ENCODE data around the gene DNMT1. TPM values are rescaled to one million over a fixed set of nuclear protein-coding genes. Genes with fewer than 3 reads are reported as not detected.

The DNMT1 gene
- total and polyA plus RNA-seq, 2 experiments from 2014 or later, result 78.2 to 106 TPM

DNA sequence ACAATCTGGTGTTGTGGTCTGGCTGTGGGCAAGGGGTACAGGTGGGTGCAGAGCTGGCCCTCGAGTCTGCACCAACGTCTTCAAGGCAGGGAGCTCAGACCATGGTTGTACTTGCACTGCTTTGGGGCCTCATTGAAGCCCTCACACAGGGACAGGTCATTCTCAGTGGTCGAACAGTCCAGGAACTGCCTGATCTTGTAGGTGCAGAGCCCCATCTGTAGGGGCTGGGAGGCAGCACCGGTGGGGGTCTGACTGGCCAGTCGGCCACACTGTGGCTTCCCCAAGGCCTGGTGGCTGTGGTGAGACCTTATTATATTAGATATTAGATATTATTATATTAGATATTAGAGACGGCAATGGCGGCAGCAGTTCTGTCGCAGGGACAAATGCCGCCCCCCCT is 22.3 kb upstream of the DNMT1 start:
- Histone ChIP-seq H3K4me1 (ENCODE audit: low read depth) (no peaks in the 10 kb centered on the region), H3K27me3 (no peaks in the 10 kb centered on the region), H3K9me3 (ENCODE audit: low read depth) (no peaks in the 10 kb centered on the region), H3K27ac (no peak overlapping the region), H3K36me3 (no peaks in the 10 kb centered on the region), H3K4me3 (no peak overlapping the region)
- TF ChIP-seq, protein P1, sequence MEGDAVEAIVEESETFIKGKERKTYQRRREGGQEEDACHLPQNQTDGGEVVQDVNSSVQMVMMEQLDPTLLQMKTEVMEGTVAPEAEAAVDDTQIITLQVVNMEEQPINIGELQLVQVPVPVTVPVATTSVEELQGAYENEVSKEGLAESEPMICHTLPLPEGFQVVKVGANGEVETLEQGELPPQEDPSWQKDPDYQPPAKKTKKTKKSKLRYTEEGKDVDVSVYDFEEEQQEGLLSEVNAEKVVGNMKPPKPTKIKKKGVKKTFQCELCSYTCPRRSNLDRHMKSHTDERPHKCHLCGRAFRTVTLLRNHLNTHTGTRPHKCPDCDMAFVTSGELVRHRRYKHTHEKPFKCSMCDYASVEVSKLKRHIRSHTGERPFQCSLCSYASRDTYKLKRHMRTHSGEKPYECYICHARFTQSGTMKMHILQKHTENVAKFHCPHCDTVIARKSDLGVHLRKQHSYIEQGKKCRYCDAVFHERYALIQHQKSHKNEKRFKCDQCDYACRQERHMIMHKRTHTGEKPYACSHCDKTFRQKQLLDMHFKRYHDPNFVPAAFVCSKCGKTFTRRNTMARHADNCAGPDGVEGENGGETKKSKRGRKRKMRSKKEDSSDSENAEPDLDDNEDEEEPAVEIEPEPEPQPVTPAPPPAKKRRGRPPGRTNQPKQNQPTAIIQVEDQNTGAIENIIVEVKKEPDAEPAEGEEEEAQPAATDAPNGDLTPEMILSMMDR (IDR thresholded peaks at IDR 0.05; ENCODE audit: low read depth, low read length), result no peak
- DNase-seq (ENCODE audit: low read depth in 1 of 2, low spot score in 1 of 2), result no peak

DNA sequence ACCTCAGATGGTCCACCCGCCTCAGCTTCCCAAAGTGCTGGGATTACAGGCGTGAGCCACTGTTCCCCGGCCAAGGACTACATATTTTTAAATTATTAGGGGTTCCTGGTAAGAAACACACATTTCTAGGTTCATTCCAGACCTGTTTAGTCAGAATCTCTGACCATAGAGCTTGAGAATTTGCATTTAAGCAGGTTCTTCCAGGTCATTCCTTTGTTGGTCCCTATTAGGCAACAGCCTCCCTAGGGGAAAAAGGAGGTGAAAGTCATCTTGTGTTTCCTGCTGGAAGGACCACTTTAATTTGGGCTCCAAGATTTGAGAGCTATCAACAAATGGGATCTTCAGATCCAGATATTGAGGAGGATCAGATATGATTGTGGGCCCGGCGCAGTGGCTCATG is 20.0 kb upstream of the DNMT1 start:
- Histone ChIP-seq H3K27ac (no peak overlapping the region), H3K9me3 (ENCODE audit: low read depth) (no peaks in the 10 kb centered on the region), H3K4me1 (ENCODE audit: low read depth) (no peaks in the 10 kb centered on the region), H3K36me3 (no peaks in the 10 kb centered on the region), H3K27me3 (no peaks in the 10 kb centered on the region), H3K4me3 (no peak overlapping the region)
- TF ChIP-seq, protein P1 (IDR thresholded peaks at IDR 0.05; ENCODE audit: low read depth, low read length), result no peak
- DNase-seq (ENCODE audit: low read depth in 1 of 2, low spot score in 1 of 2), result no peak

DNA sequence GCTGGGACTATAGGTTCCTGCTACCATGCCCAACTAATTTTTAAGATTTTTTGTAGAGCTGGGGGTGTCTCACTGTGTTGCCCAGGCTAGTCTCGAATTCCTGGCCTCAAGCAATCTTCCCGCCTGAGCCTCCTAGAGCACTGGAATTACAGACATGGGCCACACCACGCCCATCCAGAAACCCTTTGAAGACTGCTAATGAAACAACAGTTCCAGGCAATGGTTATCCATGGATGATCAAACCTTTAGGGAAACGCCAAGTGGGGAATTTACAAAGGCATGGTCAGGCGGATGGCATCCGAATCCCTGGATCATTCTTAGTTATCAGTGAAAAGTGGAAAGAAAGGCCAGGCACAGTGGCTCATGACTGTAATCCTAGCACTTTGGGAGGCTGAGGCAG is 16.9 kb upstream of the DNMT1 start:
- Histone ChIP-seq H3K9me3 (ENCODE audit: low read depth) (no peaks in the 10 kb centered on the region), H3K4me3 (no peak overlapping the region), H3K27ac (no peak overlapping the region), H3K36me3 (no peaks in the 10 kb centered on the region), H3K4me1 (ENCODE audit: low read depth) (no peaks in the 10 kb centered on the region), H3K27me3 (no peaks in the 10 kb centered on the region)
- DNase-seq (ENCODE audit: low read depth in 1 of 2, low spot score in 1 of 2), result no peak
- TF ChIP-seq, protein P1 (IDR thresholded peaks at IDR 0.05; ENCODE audit: low read depth, low read length), result no peak

- H3K36me3 ChIP-seq, result no peaks in the 10 kb centered on the region
- no peak for DNase-seq (ENCODE audit: low read depth in 1 of 2, low spot score in 1 of 2)
These were observed 16.3 kb upstream of the DNMT1 start for GRCh38 chr19:10211061-10211460.

GRCh38 chr19:10209315-10209714 is 14.6 kb upstream of the DNMT1 start:
- Histone ChIP-seq H3K27me3 (no peaks in the 10 kb centered on the region), H3K27ac (no peak overlapping the region), H3K4me3 (no peak overlapping the region), H3K36me3 (no peaks in the 10 kb centered on the region), H3K4me1 (ENCODE audit: low read depth) (no peaks in the 10 kb centered on the region), H3K9me3 (ENCODE audit: low read depth) (no peaks in the 10 kb centered on the region)
- TF ChIP-seq, protein P1 (IDR thresholded peaks at IDR 0.05; ENCODE audit: low read depth, low read length), result no peak
- DNase-seq (ENCODE audit: low read depth in 1 of 2, low spot score in 1 of 2), result no peak

More at GRCh38 chr19:10211061-10211460, 16.3 kb upstream of the DNMT1 start:
- no peak overlapping the region for H3K27ac ChIP-seq
- no peaks in the 10 kb centered on the region for H3K4me1 ChIP-seq (ENCODE audit: low read depth)
- TF ChIP-seq, protein P1 (IDR thresholded peaks at IDR 0.05; ENCODE audit: low read depth, low read length), result no peak
- no peaks in the 10 kb centered on the region for H3K9me3 ChIP-seq (ENCODE audit: low read depth)
- H3K4me3 ChIP-seq, result no peak overlapping the region
- no peaks in the 10 kb centered on the region for H3K27me3 ChIP-seq

GRCh38 chr19:10207026-10207425 is 12.3 kb upstream of the DNMT1 start:
- no peak for DNase-seq (ENCODE audit: low read depth in 1 of 2, low spot score in 1 of 2)
- Histone ChIP-seq H3K36me3 (no peaks in the 10 kb centered on the region), H3K4me1 (ENCODE audit: low read depth) (no peaks in the 10 kb centered on the region), H3K4me3 (no peak overlapping the region), H3K27me3 (no peaks in the 10 kb centered on the region), H3K9me3 (ENCODE audit: low read depth) (no peaks in the 10 kb centered on the region), H3K27ac (no peak overlapping the region)
- TF ChIP-seq, protein P1 (IDR thresholded peaks at IDR 0.05; ENCODE audit: low read depth, low read length), result no peak

All from cardiac muscle cell (in vitro differentiated cells and primary cell).